ENCODE data around the gene CYP51A1.
"Not testable (repeated sequence)": the region's sequence is repeated elsewhere in the genome, so short reads cannot be mapped to it uniquely, and the experiment has no call there.

Gene CYP51A1

DNA sequence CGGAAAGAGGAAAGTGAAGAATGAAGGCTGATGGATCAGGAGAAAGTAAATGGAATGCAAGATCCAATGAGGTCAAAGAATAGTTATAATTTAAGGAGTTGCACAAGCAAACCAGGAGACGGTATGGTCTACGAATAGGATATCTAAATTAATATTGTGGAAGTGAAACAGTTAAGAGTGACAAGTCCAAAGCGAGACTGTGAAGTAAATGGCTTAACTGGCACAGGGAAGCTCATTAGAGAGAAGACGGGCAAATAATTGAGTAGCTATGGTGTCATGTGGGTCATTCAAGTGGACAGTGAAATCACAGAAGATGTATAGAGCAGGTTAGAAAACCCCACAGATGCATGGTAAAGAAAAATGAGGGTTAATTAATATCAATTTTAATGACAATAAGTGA is 3.2 kb downstream of the CYP51A1 start:
- no peak for DNase-seq (ENCODE audit: low spot score)

DNA sequence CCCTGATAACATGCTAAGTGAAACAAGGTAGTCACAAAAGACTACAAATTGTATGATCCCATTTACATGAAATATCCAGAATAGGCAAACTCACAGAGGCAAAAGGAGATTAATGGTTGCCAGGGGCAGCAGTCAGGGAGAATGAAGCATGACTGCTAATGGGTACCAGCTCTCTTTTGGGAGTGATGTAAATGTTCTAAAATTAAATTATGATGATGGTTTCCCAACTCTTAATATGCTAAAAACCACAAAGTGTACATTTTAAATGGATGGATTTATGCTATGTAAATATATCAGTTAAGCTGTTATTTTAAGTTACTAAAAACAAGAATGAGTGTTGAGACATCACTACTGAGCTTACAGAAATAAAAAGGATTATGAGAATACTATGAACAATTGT is 12.6 kb downstream of the CYP51A1 start:
- no peak for DNase-seq (ENCODE audit: low spot score)

- DNase-seq (ENCODE audit: low spot score): no peak
Observed at GRCh38 chr7:92119213-92119759, 15.0 kb downstream of the CYP51A1 start.

DNA sequence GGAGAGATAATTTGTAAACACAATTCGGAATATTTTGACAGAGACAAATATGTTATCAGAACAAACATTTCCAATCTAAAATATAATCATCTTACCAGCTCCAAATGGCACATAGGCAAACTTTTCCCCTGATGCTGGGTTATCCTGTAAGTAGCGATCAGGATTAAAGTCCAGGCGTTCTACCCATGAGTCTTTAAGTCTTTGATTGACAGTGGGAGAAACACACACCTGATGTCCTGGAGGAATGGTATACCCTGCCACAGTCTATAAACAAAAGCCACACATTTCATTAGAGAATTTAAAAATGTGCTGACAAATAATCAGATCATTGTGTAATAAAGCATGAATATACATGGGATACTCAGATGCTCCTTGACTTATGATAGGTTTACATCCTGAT is 17.3 kb downstream of the CYP51A1 start:
- DNase-seq (ENCODE audit: low spot score): no peak

DNA sequence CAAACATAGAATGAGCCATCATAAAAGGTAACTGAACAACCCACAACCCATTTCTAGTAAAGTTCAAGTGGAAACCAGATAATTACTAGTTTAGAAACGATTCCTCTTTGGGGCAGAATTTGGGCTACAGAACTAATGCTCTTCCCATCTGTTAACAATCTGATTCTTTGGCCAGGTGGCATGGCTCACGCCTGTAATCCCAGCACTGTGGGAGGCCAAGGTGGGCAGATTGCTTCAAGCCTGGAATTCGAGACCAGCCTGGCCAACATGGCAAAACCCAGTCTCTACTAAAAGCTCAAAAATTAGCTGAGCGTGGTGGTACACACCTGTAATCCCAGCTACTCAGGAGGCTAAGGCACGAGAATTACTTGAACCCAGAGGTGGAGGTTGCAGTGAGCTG is 18.5 kb downstream of the CYP51A1 start:
- no peak for DNase-seq (ENCODE audit: low spot score)

- no peak for DNase-seq (ENCODE audit: low spot score)
Observed at GRCh38 chr7:92110857-92111256, 23.4 kb downstream of the CYP51A1 start.

GRCh38 chr7:92108821-92109220 is 25.5 kb downstream of the CYP51A1 start:
- no peak for DNase-seq (ENCODE audit: low spot score)

GRCh38 chr7:92102862-92103261 is 31.4 kb downstream of the CYP51A1 start:
- DNase-seq (ENCODE audit: low spot score): peak; percentile 5

GRCh38 chr7:92100534-92100933 is 33.7 kb downstream of the CYP51A1 start:
- no peak for DNase-seq (ENCODE audit: low spot score)

DNA sequence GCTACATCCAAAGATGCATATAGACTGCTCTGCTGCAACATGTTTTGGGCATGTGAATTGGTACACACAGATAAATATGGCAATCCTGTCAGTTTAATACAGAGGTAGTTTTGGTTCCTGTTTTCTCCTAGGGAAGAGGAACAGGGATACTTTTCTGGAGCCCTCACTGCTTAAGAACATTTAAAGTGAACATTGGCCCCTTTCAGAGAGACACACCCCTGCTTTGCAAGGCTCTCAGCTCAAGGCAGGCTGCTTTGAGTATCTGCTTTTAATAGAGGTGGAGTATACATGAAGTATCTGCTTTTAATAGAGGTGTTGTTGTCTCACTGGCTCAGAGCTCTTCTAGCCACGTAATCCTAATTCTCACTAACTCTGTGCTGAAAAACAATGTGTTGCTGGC is 38.9 kb downstream of the CYP51A1 start:
- no peak for DNase-seq (ENCODE audit: low spot score)

- DNase-seq (ENCODE audit: low spot score): peak; percentile 19
Observed at GRCh38 chr7:92092210-92092609, 42.1 kb downstream of the CYP51A1 start.

DNA sequence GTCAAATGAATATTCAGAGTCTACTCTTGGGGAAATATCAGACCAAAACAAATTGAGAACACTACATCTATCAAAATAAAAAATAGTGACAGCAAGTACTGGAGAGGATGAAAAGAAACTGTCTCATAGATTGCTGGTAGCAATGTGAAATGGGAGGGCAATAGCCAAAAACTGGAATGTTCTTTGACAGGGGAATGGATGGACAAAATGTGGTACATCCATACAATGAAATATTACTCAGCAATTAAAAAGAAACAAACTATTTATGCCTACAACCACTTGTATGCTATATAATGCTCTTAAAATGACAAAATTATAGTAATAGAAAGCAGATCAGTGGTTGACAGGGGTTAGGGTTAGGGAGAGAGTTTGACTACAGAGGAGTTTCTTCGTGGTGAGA is 46.0 kb downstream of the CYP51A1 start:
- DNase-seq (ENCODE audit: low spot score): no peak

GRCh38 chr7:92083922-92084321 is 50.4 kb downstream of the CYP51A1 start:
- not testable (repeated sequence) for DNase-seq (ENCODE audit: low spot score)

GRCh38 chr7:92076509-92076908 is 57.8 kb downstream of the CYP51A1 start:
- DNase-seq (ENCODE audit: low spot score): no peak

DNA sequence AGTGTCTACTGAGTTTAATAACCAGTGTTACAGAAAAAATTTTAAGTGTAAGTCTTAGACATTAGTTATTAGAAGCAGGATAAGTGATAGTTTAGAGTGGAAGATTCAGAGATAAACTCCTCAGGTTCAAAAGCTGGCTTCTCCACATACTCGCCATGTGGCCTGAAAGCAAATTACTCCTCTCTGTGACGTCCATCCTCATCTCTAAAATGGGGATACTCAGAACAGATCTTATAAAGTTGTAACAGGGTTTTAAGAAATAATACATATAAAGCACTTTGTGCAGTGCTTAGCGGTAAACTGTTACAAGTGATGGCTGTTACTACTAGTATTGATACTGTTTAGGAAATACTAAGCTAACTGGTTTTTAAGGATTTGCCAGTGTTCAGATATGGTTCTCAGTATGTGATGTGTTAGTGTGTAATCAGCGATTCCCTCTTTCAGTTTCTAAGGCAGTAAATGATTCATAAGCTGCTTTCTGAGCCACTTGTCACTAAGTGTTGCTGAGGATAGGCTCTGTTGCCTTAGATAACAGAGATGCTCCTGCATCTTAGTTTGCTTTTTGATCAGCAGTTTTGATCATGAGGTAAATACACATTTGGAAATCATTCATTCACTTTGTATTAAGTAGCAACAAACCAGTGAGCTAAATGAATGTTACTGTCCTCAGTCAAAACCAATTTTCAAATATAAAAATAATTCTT is 58.7 kb downstream of the CYP51A1 start:
- DNase-seq (ENCODE audit: low spot score): no peak

- no peak for DNase-seq (ENCODE audit: low spot score)
Observed at GRCh38 chr7:92072708-92073107, 61.6 kb downstream of the CYP51A1 start.

DNA sequence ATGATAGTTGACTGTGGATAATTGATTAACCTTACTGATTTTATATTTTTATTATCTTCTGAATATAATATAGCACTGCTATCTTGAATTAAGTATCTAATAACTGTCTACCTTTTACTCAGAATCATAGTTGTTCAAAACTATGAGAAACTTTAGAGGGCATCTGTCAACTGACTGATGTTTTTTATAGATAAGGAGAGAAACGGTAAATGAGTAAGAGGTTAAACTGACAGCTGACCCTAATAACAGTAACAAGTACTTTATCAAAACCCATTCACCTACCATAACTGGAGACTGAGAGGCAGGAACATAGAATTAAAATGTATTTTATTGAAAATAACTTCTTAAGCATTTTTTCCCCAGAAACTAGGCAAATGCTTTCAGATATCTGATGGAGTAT is 62.2 kb downstream of the CYP51A1 start:
- no peak for DNase-seq (ENCODE audit: low spot score)

GRCh38 chr7:92071032-92071431 is 63.2 kb downstream of the CYP51A1 start:
- DNase-seq (ENCODE audit: low spot score): no peak

- no peak for DNase-seq (ENCODE audit: low spot score)
Observed at GRCh38 chr7:92064438-92065029, 69.7 kb downstream of the CYP51A1 start.

All from hepatic stellate cell (primary cell).